HG03558 (cell line): ENCODE measurements around the gene ERVW-1.
"Not testable (repeated sequence)": the region's sequence is repeated elsewhere in the genome, so short reads cannot be mapped to it uniquely, and the experiment has no call there.

Experiments
- ATAC-seq: cut with Tn5 transposase; IDR thresholded peaks from one replicate; pipeline ENCODE4 v1.9.1; 2021; ENCODE audit warnings: moderate number of reproducible peaks; ENCODE audit not compliant: unreplicated experiment; ENCODE audit errors: extremely low read depth

The ERVW-1 gene

GRCh38 chr7:92475261-92475770, 2.4 kb downstream of the ERVW-1 start:
- not testable (repeated sequence) for ATAC-seq

- not testable (repeated sequence) for ATAC-seq
These were observed 3.8 kb downstream of the ERVW-1 start for GRCh38 chr7:92473989-92474388.

GRCh38 chr7:92468589-92468988, 9.2 kb downstream of the ERVW-1 start:
- ATAC-seq: not testable (repeated sequence)

GRCh38 chr7:92466682-92467081, 11.1 kb downstream of the ERVW-1 start:
- no peak for ATAC-seq

GRCh38 chr7:92464515-92464914, 13.2 kb downstream of the ERVW-1 start:
- ATAC-seq: no peak

- ATAC-seq: no peak
These were observed 15.2 kb downstream of the ERVW-1 start for GRCh38 chr7:92462560-92462959.

GRCh38 chr7:92461027-92462003, 16.4 kb downstream of the ERVW-1 start:
- ATAC-seq: no peak

- ATAC-seq: no peak
These were observed 17.2 kb downstream of the ERVW-1 start for GRCh38 chr7:92460510-92460909.

- ATAC-seq: no peak
These were observed 17.6 kb downstream of the ERVW-1 start for GRCh38 chr7:92460109-92460508.

GRCh38 chr7:92456236-92456635, 21.5 kb downstream of the ERVW-1 start:
- no peak for ATAC-seq

- ATAC-seq: no peak
These were observed 26.1 kb downstream of the ERVW-1 start for GRCh38 chr7:92451645-92452044.

GRCh38 chr7:92448205-92448747, 29.5 kb downstream of the ERVW-1 start:
- ATAC-seq: peak; percentile 22

- ATAC-seq: peak; percentile 93
These were observed 30.2 kb downstream of the ERVW-1 start, which contains the start of gene GATAD1 for GRCh38 chr7:92447345-92448204. Gene GATAD1, plus strand, starts transcription at chr7:92447482. Its CDS starts 248 bp downstream, at chr7:92447730.

- ATAC-seq: no peak
These were observed 30.8 kb downstream of the ERVW-1 start for GRCh38 chr7:92446869-92447344.

GRCh38 chr7:92442720-92443119, 35.0 kb downstream of the ERVW-1 start:
- ATAC-seq: not testable (repeated sequence)

GRCh38 chr7:92437956-92438491, 39.7 kb downstream of the ERVW-1 start:
- no peak for ATAC-seq

GRCh38 chr7:92436612-92437445, 40.9 kb downstream of the ERVW-1 start:
- ATAC-seq: no peak

- no peak for ATAC-seq
These were observed 42.2 kb downstream of the ERVW-1 start for GRCh38 chr7:92435542-92435941.

- ATAC-seq: no peak
These were observed 44.7 kb downstream of the ERVW-1 start for GRCh38 chr7:92433019-92433418.
